Measurements from ENCODE around the gene MGST3. TPM values are rescaled to one million over a fixed set of nuclear protein-coding genes. Genes with fewer than 3 reads are reported as not detected.
"Not testable (repeated sequence)": the region's sequence is repeated elsewhere in the genome, so short reads cannot be mapped to it uniquely, and the experiment has no call there.

The MGST3 gene
- total RNA-seq, 4 donors from 2014 or later = 106 to 175 (median 157) TPM

DNA sequence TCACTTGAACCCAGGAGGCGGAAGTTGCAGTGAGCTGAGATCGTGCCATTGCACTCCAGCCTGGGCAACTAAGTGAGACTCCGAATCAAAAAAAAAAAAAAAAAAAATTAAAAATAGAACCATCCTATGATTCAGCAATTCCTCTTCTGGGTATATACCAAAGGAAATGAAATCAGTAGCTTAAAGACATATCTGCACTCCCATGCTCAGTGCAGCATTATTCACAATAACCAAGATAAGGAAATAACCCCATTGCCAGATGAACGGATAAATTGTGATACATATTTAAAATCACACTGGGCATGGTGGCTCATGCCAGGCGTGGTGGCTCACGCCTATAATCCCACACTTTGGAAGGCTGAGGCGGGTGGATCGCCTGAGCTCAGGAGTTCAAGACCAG lies 43.6 kb downstream of the MGST3 start:
- Histone ChIP-seq H3K4me1 (no peaks in the 10 kb centered on the region), H3K4me3 (no peak overlapping the region), H3K9me3 (no peaks in the 10 kb centered on the region), H3K27me3 (no peaks in the 10 kb centered on the region), H3K36me3 (peaks cover 0 to 76% (median 4%) of the 10 kb centered on the region in 3 donors), H3K27ac (no peak overlapping the region)
- 86 to 93% methylated on average over 8 of the region's 8 CpGs for WGBS, 2 donors
- DNase-seq (ENCODE audit: low spot score in 2 of 2) = no peak
- TF ChIP-seq EP300 (IDR thresholded peaks at IDR 0.05) (no peak), POLR2A (IDR thresholded peaks at IDR 0.05) (no peak)
- TF ChIP-seq, protein P1, sequence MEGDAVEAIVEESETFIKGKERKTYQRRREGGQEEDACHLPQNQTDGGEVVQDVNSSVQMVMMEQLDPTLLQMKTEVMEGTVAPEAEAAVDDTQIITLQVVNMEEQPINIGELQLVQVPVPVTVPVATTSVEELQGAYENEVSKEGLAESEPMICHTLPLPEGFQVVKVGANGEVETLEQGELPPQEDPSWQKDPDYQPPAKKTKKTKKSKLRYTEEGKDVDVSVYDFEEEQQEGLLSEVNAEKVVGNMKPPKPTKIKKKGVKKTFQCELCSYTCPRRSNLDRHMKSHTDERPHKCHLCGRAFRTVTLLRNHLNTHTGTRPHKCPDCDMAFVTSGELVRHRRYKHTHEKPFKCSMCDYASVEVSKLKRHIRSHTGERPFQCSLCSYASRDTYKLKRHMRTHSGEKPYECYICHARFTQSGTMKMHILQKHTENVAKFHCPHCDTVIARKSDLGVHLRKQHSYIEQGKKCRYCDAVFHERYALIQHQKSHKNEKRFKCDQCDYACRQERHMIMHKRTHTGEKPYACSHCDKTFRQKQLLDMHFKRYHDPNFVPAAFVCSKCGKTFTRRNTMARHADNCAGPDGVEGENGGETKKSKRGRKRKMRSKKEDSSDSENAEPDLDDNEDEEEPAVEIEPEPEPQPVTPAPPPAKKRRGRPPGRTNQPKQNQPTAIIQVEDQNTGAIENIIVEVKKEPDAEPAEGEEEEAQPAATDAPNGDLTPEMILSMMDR (IDR thresholded peaks at IDR 0.05) = no peak

DNA sequence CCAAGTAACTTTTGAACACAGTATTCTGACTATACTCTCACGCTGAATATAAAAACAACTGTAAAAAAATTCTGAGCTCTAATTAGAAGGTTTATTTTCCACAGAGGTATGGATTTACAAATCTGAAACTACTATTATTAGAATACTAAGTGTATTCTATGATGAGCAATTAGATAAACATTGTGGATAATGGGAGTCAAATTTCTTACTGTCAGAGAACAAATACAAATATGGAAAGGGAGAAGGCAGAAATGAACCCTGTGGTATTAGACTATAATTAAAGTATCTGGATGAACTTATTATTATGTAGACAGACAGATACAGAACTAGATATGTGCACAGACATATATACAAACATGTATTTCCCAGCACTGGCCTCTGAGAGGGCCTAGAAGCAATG lies 44.8 kb downstream of the MGST3 start:
- H3K36me3 ChIP-seq = peaks cover 4 to 82% (median 4%) of the 10 kb centered on the region in 3 donors
- TF ChIP-seq, protein P1 (IDR thresholded peaks at IDR 0.05) = no peak
- TF ChIP-seq POLR2A (IDR thresholded peaks at IDR 0.05) = no peak
- TF ChIP-seq EP300 (IDR thresholded peaks at IDR 0.05) = no peak
- no peaks in the 10 kb centered on the region for H3K9me3 ChIP-seq
- H3K4me3 ChIP-seq = no peak overlapping the region
- no peak for DNase-seq (ENCODE audit: low spot score in 2 of 2)
- no peaks in the 10 kb centered on the region for H3K27me3 ChIP-seq
- WGBS, 2 donors = 90 to 98% methylated on average over 1 of the region's 1 CpG
- no peaks in the 10 kb centered on the region for H3K4me1 ChIP-seq
- H3K27ac ChIP-seq = no peak overlapping the region

GRCh38 chr1:165678509-165678908 lies 47.5 kb downstream of the MGST3 start:
- Histone ChIP-seq H3K4me3 (no peak overlapping the region), H3K27me3 (no peaks in the 10 kb centered on the region), H3K4me1 (no peaks in the 10 kb centered on the region), H3K36me3 (peaks cover 4 to 89% (median 4%) of the 10 kb centered on the region in 3 donors), H3K9me3 (no peaks in the 10 kb centered on the region), H3K27ac (no peak overlapping the region)
- WGBS, 2 donors = 0 to 24% methylated on average over 2 of the region's 2 CpGs
- no peak for TF ChIP-seq EP300 (IDR thresholded peaks at IDR 0.05)
- TF ChIP-seq POLR2A (IDR thresholded peaks at IDR 0.05) = no peak
- TF ChIP-seq, protein P1 (IDR thresholded peaks at IDR 0.05) = no peak
- DNase-seq (ENCODE audit: low spot score in 2 of 2) = no peak

- 15 to 97% methylated on average over 1 of the region's 1 CpG for WGBS, 2 donors
- peaks cover 4 to 89% (median 4%) of the 10 kb centered on the region in 3 donors for H3K36me3 ChIP-seq
These were observed 48.4 kb downstream of the MGST3 start for GRCh38 chr1:165679282-165680036.

DNA sequence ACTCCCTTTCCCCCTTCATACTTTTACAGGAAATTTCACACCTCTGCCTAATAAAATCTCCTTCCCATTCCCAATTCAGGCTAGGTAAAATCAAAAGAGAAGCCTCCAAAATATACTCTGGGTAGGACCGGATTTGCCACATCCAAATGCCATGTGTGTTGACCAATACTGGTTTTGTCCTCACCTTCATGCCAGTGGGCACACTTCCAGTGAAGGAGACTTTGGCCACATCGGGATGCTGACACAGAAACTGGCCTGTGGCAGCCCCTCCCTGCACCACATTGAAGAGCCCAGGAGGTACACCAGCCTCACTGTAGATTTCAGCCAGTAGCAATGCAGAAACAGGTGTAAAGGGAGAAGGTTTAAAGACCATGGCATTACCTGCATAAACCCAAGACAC lies 49.3 kb downstream of the MGST3 start:
- Histone ChIP-seq H3K36me3 (peaks cover 4 to 81% (median 4%) of the 10 kb centered on the region in 3 donors), H3K27ac (no peak overlapping the region), H3K4me3 (no peak overlapping the region), H3K9me3 (no peaks in the 10 kb centered on the region), H3K4me1 (no peaks in the 10 kb centered on the region), H3K27me3 (no peaks in the 10 kb centered on the region)
- TF ChIP-seq, protein P1 (IDR thresholded peaks at IDR 0.05) = no peak
- TF ChIP-seq POLR2A (IDR thresholded peaks at IDR 0.05) (no peak), EP300 (IDR thresholded peaks at IDR 0.05) (no peak)
- 97 to 100% methylated on average over 2 of the region's 2 CpGs for WGBS, 2 donors
- DNase-seq (ENCODE audit: low spot score in 2 of 2) = no peak

More at GRCh38 chr1:165679282-165680036, 48.4 kb downstream of the MGST3 start:
- no peak for DNase-seq (ENCODE audit: low spot score in 2 of 2)
- Histone ChIP-seq H3K27ac (no peak overlapping the region), H3K9me3 (no peaks in the 10 kb centered on the region), H3K4me3 (no peak overlapping the region), H3K4me1 (no peaks in the 10 kb centered on the region), H3K27me3 (no peaks in the 10 kb centered on the region)
- TF ChIP-seq POLR2A (IDR thresholded peaks at IDR 0.05) = no peak
- TF ChIP-seq, protein P1 (IDR thresholded peaks at IDR 0.05) = no peak
- no peak for TF ChIP-seq EP300 (IDR thresholded peaks at IDR 0.05)

GRCh38 chr1:165680773-165681172 lies 49.7 kb downstream of the MGST3 start:
- not testable (repeated sequence) for H3K4me3 ChIP-seq; H3K27me3 ChIP-seq; DNase-seq (ENCODE audit: low spot score in 2 of 2); H3K27ac ChIP-seq; H3K4me1 ChIP-seq; H3K9me3 ChIP-seq
- 96% methylated on average over 4 of the region's 4 CpGs for WGBS, 2 donors
- peaks cover 4 to 76% (median 4%) of the 10 kb centered on the region in 3 donors for H3K36me3 ChIP-seq
